ENCODE measurements around the gene UBE2R2.
A peak's percentile ranks its signal among the peaks of the same experiment; 100 is the strongest.
"Not testable (repeated sequence)": the region's sequence is repeated elsewhere in the genome, so short reads cannot be mapped to it uniquely, and the experiment has no call there.

The UBE2R2 gene

GRCh38 chr9:33816327-33817252 lies at the start of gene UBE2R2:
Gene UBE2R2, plus strand, starts transcription at chr9:33817160. Its CDS starts 598 bp downstream, at chr9:33817758.
- intact Hi-C loops (cut with DNase I) = loop anchor here (10.0 kb wide), 2 partner anchors 108 to 228 kb away; partner anchors contain the start of gene UBAP2
- peak; percentile 85 to 99 (median 90) for DNase-seq

GRCh38 chr9:33770156-33770880 lies 46.6 kb upstream of the UBE2R2 start:
- intact Hi-C loops (cut with DNase I); DNase-seq: not testable (repeated sequence)

DNA sequence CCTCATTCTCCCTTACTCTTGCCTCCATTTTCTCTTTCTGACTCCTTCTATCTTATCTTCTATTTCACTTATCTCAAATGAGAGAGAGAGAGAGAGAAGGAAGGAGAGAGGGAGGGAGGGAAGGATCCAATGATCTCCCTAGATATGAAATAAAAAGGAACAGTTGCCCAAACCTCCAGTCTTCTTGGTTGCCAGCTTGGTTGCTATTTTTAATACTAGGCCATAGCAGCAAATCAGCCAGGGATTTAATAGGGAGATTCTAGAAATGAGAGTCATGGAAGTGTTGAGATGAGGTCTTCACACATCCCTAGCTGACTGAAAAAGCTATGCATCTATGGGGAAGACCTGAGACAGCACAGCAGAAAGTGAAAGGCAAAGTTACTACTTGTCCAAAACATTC lies 43.8 kb upstream of the UBE2R2 start:
- intact Hi-C loops (cut with DNase I); DNase-seq: not testable (repeated sequence)

DNA sequence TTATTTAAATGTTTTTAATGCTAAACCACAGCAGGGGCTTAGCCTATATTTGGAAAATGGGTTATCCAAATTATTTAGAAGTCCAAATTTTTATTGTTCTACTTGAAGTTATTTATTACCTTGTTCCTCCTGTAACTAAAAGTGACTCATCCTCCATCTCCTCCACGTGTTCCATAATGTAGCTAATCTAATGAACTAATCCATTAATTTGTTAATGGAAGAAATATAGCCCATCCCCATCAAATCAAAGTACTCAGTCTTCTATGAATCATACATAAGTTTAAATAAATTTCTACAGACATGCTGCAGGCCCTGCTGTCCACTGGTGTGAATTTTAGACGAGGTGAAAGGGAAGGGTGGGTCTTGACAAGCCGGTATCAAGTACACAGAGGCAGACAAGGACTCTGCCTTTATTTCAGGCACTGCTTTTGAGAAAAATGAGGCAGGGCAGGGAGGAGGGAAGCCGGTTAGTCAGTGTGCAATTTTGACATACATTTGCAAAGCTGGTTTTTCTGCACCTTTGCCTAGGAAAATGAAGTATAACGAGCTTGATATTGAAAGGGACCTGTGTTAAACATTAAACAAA lies 42.8 kb upstream of the UBE2R2 start:
- intact Hi-C loops (cut with DNase I); DNase-seq: not testable (repeated sequence)

DNA sequence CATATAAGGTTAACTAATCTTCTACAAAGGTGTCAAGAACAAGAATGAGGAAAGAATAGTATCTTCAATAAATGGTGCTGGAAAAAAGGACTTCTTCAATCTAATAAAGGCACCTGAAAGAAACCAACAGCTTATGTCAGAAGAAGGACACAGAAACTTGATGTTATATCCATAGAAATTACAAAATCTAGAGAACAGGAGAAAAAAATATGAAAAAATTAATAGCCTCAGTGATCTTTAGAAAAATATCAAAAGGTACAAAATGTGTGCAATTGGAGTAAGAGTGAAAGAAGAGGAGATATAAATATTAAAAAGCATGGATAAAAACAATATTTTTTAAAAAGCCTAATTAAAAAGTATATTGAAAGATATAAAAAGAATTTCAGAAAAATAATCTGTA lies 40.4 kb upstream of the UBE2R2 start:
- intact Hi-C loops (cut with DNase I) = no loop called here
- DNase-seq = no peak

DNA sequence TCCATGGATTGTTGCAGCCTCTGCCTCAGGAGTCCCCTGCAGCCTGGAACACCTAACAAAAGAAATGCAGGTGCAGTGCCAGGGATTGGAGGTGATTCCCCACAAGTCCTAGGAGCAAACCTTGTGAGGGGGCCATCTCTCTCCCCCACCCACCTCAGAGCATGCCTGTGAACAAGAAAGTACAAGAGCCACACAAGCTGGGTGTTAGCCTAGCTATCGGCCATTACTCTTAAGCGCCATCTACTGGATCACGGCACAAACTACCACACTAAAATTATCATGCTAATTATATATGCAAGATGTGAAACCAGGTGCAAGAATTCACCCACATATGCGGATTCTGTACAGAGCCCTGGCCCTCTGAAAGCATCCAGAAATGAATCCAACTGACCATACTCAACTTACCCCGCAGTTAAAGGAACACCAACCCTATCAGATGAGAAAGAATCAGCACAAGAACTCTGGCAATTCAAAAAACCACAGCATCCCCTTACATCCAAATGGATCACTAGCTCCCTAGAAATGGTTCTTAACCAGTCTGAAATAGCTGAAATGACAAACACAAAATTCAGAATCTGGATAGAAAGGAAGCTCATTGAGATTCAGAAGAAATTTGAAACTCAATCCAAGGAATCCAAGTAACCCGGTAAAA lies 38.1 kb upstream of the UBE2R2 start:
- intact Hi-C loops (cut with DNase I) = no loop called here
- peak in 3 of 10 donors; percentile 12 to 31 (median 28) for DNase-seq

DNA sequence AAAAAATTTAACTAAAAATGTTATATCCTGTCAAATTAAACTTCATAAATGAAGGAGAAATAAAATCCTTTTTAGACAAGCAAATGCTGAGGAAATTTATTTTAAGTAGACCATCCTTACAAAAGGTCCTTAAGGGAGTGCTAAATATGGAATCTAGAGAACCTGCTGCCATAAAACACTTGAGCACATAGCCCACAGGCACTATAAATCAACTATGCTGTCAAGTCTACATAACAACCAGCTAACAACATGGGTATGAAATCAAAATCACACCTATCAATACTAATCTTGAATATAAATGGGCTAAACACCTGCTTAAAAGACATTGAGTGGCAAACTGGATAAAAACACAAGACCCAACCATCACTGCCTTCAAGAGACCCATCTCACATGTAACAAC lies 36.7 kb upstream of the UBE2R2 start:
- intact Hi-C loops (cut with DNase I) = no loop called here
- DNase-seq = no peak

- no peak for DNase-seq
- intact Hi-C loops (cut with DNase I) = no loop called here
Observed at GRCh38 chr9:33781736-33782135, 35.2 kb upstream of the UBE2R2 start.

DNA sequence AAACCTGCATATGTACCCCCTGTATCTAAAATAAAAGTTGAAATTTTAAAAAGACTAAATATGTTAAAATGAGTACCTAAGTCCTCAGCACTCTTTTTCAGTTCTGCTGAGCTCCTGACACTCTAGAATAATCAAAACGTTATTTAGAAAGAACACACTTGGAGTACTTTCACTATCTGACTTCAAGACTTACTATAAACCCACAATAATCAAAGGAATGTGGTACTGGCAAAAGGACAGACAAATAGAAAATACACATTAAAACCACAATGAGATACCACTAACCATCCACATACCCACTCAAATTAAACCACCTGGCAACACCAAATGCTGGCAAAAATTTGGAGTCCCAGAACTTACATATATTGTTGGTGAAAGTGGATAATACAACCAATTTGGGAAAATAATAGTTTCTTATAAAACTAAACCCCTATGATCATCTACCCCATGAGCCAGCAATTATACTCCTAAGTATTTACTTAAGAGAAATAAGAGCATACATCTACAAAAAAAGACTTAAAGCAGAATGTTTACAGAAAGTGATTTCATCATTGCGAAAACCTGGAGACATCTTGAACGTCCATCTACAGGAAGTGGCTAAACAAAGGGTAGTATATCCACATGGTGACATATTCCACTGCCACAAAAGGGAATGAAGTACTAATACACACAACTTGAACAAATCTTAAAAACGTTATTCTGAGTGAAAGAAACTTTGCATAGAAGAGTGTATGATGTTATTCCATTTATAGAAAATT lies 34.4 kb upstream of the UBE2R2 start:
- intact Hi-C loops (cut with DNase I) = no loop called here
- no peak for DNase-seq

- DNase-seq = no peak
- intact Hi-C loops (cut with DNase I) = no loop called here
Observed at GRCh38 chr9:33785914-33786313, 31.0 kb upstream of the UBE2R2 start.

GRCh38 chr9:33786681-33787080 lies 30.3 kb upstream of the UBE2R2 start:
- intact Hi-C loops (cut with DNase I) = no loop called here
- no peak for DNase-seq

DNA sequence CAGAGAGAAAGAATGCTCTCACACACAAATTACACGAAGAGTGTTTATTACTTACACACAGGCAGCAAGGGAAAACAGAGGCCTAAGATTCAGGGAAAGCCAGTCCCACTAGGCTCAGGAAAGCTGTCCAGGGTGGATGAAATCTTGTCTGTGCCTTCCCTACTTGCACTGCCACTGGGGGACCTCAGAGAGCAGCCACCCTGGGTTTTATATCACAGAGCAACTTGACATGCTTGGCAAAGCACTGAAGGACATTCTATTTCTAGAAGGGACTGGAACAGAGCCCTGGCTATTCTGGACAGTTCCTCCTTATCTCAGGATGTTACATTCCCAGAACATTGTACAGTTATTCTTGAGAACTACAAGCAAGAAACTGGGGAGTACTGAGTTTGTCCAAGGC lies 29.1 kb upstream of the UBE2R2 start:
- DNase-seq = no peak
- intact Hi-C loops (cut with DNase I) = no loop called here

DNA sequence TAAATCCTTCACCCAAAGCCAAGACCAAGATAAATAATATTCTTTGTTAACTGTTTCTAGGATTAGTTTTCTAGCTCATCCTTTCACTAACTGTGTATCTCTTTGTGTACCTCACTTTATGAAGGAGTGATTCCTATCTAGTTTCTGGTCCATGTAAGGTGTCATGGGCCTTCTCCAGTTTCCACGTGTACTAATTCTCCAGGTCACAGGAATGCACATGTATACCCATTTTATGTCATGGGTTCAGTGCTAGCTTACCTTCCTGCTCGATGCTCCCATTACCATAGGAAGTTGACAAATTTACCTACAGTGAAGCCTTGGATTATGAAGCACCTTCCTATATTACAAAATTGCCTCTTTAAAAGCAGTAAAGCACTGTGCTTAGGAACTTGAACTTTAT lies 27.5 kb upstream of the UBE2R2 start:
- intact Hi-C loops (cut with DNase I); DNase-seq: not testable (repeated sequence)

- no peak for DNase-seq
- intact Hi-C loops (cut with DNase I) = no loop called here
Observed at GRCh38 chr9:33791117-33791516, 25.8 kb upstream of the UBE2R2 start.

- DNase-seq; intact Hi-C loops (cut with DNase I): not testable (repeated sequence)
Observed at GRCh38 chr9:33793496-33793895, 23.5 kb upstream of the UBE2R2 start.

DNA sequence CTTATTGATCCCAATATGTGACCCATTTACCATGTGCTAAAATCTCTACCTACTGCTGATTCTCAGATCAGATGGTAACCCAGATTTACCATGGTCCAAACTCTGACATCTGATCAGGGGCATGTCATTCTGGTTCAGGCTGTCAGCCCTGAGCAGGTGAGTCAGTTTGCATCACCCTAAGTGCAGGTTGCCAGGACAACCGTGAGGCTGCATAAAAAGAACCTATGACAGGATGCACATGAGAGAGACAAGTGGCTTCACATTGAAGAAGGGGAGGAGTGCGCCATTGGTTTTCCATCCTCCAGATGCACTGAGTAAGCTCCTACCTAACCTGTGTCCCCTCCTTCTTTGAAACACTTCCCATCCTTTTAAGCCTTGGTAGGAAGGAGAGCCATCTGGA lies 22.4 kb upstream of the UBE2R2 start:
- DNase-seq = no peak
- intact Hi-C loops (cut with DNase I) = no loop called here

DNA sequence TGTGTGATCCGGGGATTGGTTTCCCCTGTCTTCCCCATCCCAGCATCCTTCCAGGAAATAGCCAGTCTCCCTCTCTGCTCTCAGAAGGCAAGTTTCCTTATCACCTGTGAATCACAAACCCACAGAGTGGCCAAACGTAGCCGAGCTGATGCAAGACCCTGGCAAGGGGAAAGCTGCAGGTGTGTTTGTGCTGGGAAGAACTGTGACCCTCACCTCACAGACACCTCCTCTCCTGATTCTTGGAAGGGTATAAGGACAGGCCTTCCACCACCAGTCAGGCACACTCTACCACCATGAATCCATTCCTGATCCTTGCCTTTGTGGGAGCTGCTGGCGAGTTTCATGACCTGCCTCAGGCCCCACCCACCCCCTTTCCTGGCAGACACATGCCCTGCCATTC lies 21.7 kb upstream of the UBE2R2 start, which contains the start of gene PRSS3:
Gene PRSS3 (plus strand): TSS at position 281 of the 400 bp plus-strand sequence. CDS start 13 bp downstream, at position 294.
- DNase-seq = no peak
- intact Hi-C loops (cut with DNase I) = no loop called here

GRCh38 chr9:33795819-33796218 lies 21.1 kb upstream of the UBE2R2 start:
- DNase-seq = no peak

GRCh38 chr9:33796679-33797078 lies 20.3 kb upstream of the UBE2R2 start:
- DNase-seq; intact Hi-C loops (cut with DNase I): not testable (repeated sequence)

More at GRCh38 chr9:33795819-33796218, 21.1 kb upstream of the UBE2R2 start:
- intact Hi-C loops (cut with DNase I) = no loop called here

DNA sequence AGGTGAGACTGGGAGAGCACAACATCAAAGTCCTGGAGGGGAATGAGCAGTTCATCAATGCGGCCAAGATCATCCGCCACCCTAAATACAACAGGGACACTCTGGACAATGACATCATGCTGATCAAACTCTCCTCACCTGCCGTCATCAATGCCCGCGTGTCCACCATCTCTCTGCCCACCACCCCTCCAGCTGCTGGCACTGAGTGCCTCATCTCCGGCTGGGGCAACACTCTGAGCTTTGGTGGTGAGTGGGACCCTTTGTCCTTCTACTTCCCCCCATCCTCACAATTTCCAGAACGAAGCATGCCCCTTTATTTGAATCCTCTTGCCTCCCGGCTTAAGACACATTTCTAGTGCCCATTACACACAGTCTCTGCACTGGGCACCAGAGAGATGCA lies 19.1 kb upstream of the UBE2R2 start:
- no peak for DNase-seq
- intact Hi-C loops (cut with DNase I) = no loop called here

Data from posterior cingulate gyrus (tissue), 11 donors.